ENCODE measurements around the gene TAL1. TPM values are rescaled to one million over a fixed set of nuclear protein-coding genes. Genes with fewer than 3 reads are reported as not detected.

The TAL1 gene
- total RNA-seq, 1 donor from 2014 or later, result not detected

DNA sequence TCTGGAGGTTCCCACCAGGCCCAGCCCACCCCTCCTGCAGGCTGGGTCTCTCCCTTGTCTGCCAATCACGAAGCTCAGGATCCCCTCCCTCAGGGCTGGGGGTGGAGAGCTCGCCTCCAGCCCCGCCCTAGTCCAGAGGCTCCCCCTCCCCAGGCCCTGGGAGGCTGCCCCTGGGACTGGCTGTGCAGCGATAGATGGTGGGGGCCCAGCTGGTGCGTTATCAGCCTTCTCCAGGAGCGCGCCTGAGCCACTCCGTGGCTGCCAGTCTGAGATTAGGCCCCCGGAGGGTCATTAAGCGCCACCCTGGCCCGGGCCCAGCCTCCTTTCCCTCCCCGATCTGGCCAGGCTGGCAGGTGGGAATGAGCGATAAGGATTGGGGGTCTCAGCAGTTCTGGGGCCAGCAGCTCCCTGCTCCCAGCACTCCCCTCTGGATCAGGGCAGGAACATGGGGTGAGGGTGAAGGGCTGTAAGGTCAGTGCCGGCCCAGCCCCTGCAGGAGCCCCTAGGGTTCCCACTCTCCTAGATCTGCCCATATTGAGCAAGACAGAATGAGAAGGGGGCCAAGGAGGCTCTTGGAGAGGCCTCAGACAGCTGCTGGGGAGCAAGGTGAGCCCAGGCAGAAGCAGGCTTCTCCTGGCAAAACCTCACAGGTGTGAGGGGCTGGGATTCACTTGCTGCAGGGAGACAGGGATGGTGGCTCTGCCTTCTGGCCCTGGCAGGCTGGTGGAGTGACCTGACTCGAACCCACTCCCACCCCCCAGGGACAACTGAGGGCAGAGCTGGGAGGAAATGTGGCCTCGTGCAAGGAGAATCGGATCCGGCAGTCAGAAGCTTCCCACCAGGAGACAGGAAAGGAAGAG is 50.7 kb downstream of the TAL1 start:
- H3K36me3 Mint-ChIP-seq (ENCODE audit: insufficient read depth), result no peaks in the 10 kb centered on the region
- no peak for DNase-seq (ENCODE audit: low spot score, unreplicated experiment)
- no peak overlapping the region for H3K27ac Mint-ChIP-seq
- peaks cover 11% of the 10 kb centered on the region for H3K4me1 Mint-ChIP-seq (ENCODE audit: low read depth)
- peaks cover 31% of the 10 kb centered on the region for H3K27me3 Mint-ChIP-seq
- no peak for TF ChIP-seq CTCF (IDR thresholded peaks at IDR 0.05; ENCODE audit: unreplicated experiment)
- H3K9me3 Mint-ChIP-seq (ENCODE audit: low read depth), result no peaks in the 10 kb centered on the region
- H3K4me3 Mint-ChIP-seq (ENCODE audit: low read depth), result no peak overlapping the region

DNA sequence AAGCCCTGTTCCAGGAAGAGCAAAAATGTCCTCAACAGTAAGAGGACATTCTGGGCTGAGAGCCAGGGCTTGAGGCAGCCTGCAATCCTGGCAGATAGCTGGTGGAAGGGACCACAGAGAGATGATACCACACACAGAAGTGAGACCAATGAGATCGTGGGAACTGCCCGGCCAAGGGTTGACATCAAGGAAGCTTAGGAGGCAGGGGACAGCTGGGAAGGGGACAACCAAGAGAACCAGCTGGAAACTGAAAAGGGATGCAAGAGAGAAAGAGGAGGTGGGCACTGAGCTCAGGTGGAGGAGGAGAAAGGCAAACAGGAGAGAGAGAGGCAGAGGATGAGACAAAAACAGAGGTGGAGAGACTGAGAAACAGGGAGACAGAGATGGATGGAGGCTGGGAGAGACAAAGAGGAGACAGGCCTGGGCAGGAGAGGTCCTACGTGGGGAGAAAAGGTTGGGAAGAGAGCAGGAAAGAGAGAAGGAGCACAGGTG is 51.4 kb downstream of the TAL1 start:
- DNase-seq (ENCODE audit: low spot score, unreplicated experiment), result no peak
- H3K4me1 Mint-ChIP-seq (ENCODE audit: low read depth), result peaks cover 11% of the 10 kb centered on the region
- H3K36me3 Mint-ChIP-seq (ENCODE audit: insufficient read depth), result no peaks in the 10 kb centered on the region
- TF ChIP-seq CTCF (IDR thresholded peaks at IDR 0.05; ENCODE audit: unreplicated experiment), result no peak
- peak overlapping the region; percentile 39 for H3K27ac Mint-ChIP-seq
- H3K27me3 Mint-ChIP-seq, result peaks cover 30% of the 10 kb centered on the region
- no peak overlapping the region for H3K4me3 Mint-ChIP-seq (ENCODE audit: low read depth)
- no peaks in the 10 kb centered on the region for H3K9me3 Mint-ChIP-seq (ENCODE audit: low read depth)

DNA sequence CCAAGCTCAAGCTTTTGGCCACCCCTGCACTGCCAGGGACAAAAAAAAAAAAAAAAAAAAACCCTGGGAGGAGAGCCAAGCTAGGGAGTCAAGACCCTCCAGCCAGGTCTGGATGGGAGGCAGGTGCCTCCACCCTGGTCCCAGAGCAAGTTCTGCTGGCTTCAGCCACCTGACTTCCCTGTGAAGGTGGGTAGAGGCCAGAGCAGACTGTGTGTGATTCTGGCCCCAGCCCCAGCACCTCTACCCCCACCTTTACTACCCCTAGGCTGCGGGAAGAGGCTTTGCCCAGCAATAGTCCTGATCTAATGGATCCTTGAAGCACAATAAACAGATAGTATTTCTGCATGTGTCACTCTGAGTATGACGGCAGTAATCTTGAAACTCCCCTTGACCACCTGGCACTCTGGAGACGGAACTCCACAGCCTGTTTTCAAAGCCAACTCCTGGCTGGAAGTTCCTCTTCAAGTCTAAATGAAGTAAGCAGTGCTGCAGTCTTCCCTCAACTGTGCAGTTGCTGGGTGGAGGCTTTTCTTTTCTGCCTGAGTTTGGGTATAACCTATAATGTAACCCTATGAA is 51.9 kb downstream of the TAL1 start:
- Mint-ChIP-seq H3K9me3 (ENCODE audit: low read depth) (no peaks in the 10 kb centered on the region), H3K4me3 (ENCODE audit: low read depth) (no peak overlapping the region), H3K4me1 (ENCODE audit: low read depth) (peaks cover 13% of the 10 kb centered on the region), H3K27me3 (peaks cover 28% of the 10 kb centered on the region), H3K27ac (no peak overlapping the region), H3K36me3 (ENCODE audit: insufficient read depth) (no peaks in the 10 kb centered on the region)
- DNase-seq (ENCODE audit: low spot score, unreplicated experiment), result no peak
- TF ChIP-seq CTCF (IDR thresholded peaks at IDR 0.05; ENCODE audit: unreplicated experiment), result no peak

- peaks cover 13% of the 10 kb centered on the region for H3K4me1 Mint-ChIP-seq (ENCODE audit: low read depth)
- peaks cover 28% of the 10 kb centered on the region for H3K27me3 Mint-ChIP-seq
- peak; percentile 81 for DNase-seq (ENCODE audit: low spot score, unreplicated experiment)
- no peaks in the 10 kb centered on the region for H3K9me3 Mint-ChIP-seq (ENCODE audit: low read depth)
- peak overlapping the region; percentile 82 for H3K27ac Mint-ChIP-seq
- H3K36me3 Mint-ChIP-seq (ENCODE audit: insufficient read depth), result no peaks in the 10 kb centered on the region
- H3K4me3 Mint-ChIP-seq (ENCODE audit: low read depth), result peak overlapping the region; percentile 59
- TF ChIP-seq CTCF (IDR thresholded peaks at IDR 0.05; ENCODE audit: unreplicated experiment), result peak; percentile 91
Observed at GRCh38 chr1:47179017-47179987, 52.7 kb downstream of the TAL1 start.

GRCh38 chr1:47178654-47179016 is 53.4 kb downstream of the TAL1 start:
- DNase-seq (ENCODE audit: low spot score, unreplicated experiment), result no peak
- Mint-ChIP-seq H3K9me3 (ENCODE audit: low read depth) (no peaks in the 10 kb centered on the region), H3K27ac (no peak overlapping the region), H3K36me3 (ENCODE audit: insufficient read depth) (no peaks in the 10 kb centered on the region), H3K27me3 (peaks cover 28% of the 10 kb centered on the region), H3K4me1 (ENCODE audit: low read depth) (peaks cover 13% of the 10 kb centered on the region), H3K4me3 (ENCODE audit: low read depth) (no peak overlapping the region)
- no peak for TF ChIP-seq CTCF (IDR thresholded peaks at IDR 0.05; ENCODE audit: unreplicated experiment)
